ENCODE data around the gene HLF. TPM values are rescaled to one million over a fixed set of nuclear protein-coding genes. Genes with fewer than 3 reads are reported as not detected.

HLF gene
- total RNA-seq, 1 donor from 2014 or later, result 14.7 TPM

DNA sequence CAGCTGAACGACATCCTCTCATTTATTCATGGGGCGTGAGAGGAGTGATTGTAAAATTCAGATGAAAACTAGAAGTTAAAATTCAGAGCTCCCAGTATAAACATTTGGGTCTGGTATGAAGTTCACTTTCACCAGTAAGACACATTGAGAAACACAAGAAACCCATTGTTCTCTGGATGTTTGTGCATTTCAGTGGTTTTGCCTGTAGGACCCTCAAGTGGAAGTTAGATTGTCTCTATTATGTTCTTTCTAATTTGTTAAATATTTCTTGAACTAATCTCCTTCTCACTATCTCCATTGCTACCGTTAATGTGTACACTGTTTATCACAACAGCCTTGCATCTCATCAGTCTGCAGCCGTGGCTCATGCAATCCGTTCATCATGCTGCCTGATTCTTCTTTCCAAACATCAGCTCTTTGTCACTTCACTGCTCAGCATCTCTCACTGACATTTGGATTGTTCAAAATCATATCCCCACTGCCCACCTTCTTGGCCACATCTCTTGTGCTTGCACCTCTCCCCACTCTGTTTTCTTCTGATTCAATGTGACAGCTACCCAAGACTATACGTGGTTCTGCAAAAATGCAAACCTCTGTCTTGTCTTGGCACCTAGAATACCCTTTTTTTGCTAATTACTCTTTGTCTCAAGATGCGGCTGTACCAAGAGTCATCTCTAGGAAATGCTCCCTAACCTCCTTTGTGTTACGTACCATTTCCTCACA lies 49.5 kb downstream of the HLF start:
- no peak for DNase-seq (ENCODE audit: extremely low spot score in 2 of 2)
- Histone ChIP-seq H3K27me3 (no peaks in the 10 kb centered on the region), H3K27ac (no peak overlapping the region), H3K9me3 (no peaks in the 10 kb centered on the region), H3K4me3 (no peak overlapping the region), H3K4me1 (peaks cover 10% of the 10 kb centered on the region), H3K36me3 (peaks cover 0 to 5% of the 10 kb centered on the region in 2 donors)
- no peak for TF ChIP-seq POLR2AphosphoS5 (IDR thresholded peaks at IDR 0.05; ENCODE audit: insufficient read depth in 1 of 2, low read depth in 1 of 2)
- TF ChIP-seq, protein P1, sequence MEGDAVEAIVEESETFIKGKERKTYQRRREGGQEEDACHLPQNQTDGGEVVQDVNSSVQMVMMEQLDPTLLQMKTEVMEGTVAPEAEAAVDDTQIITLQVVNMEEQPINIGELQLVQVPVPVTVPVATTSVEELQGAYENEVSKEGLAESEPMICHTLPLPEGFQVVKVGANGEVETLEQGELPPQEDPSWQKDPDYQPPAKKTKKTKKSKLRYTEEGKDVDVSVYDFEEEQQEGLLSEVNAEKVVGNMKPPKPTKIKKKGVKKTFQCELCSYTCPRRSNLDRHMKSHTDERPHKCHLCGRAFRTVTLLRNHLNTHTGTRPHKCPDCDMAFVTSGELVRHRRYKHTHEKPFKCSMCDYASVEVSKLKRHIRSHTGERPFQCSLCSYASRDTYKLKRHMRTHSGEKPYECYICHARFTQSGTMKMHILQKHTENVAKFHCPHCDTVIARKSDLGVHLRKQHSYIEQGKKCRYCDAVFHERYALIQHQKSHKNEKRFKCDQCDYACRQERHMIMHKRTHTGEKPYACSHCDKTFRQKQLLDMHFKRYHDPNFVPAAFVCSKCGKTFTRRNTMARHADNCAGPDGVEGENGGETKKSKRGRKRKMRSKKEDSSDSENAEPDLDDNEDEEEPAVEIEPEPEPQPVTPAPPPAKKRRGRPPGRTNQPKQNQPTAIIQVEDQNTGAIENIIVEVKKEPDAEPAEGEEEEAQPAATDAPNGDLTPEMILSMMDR (IDR thresholded peaks at IDR 0.05), result no peak
- no peak for TF ChIP-seq POLR2A (IDR thresholded peaks at IDR 0.05)
- intact Hi-C loops (cut with DNase I), result no loop called here

DNA sequence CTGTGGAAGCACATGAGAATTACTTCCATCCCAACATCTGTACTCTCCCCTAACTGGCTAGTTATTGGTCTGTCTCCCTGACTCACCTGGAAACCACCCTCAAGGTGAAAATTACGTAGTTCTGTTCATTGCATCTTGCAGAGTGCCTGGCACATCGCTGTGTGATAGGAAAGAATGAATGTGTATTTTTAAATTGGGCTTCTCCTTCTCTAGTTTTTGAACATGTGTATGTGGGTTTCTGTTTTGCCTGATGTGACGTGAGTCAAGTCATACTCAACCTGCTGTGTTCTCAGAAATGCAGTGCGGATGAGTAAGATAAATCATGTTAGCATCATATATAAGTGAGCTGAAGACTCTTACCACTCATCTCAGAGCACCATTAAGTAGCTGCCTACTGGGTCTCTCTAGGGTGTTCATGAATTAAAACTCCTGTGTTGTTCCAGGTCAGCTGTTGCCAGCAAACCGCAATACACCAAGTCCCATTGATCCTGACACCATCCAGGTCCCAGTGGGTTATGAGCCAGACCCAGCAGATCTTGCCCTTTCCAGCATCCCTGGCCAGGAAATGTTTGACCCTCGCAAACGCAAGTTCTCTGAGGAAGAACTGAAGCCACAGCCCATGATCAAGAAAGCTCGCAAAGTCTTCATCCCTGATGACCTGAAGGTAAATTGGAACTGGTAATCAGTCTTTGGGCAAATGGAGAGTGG lies 50.2 kb downstream of the HLF start:
- H3K36me3 ChIP-seq, result peaks cover 0 to 5% of the 10 kb centered on the region in 2 donors
- H3K27ac ChIP-seq, result no peak overlapping the region
- H3K27me3 ChIP-seq, result no peaks in the 10 kb centered on the region
- no peak for DNase-seq (ENCODE audit: extremely low spot score in 2 of 2)
- H3K4me3 ChIP-seq, result no peak overlapping the region
- intact Hi-C loops (cut with DNase I), result no loop called here
- H3K9me3 ChIP-seq, result no peaks in the 10 kb centered on the region
- TF ChIP-seq, protein P1 (IDR thresholded peaks at IDR 0.05), result no peak
- TF ChIP-seq POLR2AphosphoS5 (IDR thresholded peaks at IDR 0.05; ENCODE audit: insufficient read depth in 1 of 2, low read depth in 1 of 2) (no peak), POLR2A (IDR thresholded peaks at IDR 0.05) (no peak)
- H3K4me1 ChIP-seq, result peaks cover 12% of the 10 kb centered on the region

DNA sequence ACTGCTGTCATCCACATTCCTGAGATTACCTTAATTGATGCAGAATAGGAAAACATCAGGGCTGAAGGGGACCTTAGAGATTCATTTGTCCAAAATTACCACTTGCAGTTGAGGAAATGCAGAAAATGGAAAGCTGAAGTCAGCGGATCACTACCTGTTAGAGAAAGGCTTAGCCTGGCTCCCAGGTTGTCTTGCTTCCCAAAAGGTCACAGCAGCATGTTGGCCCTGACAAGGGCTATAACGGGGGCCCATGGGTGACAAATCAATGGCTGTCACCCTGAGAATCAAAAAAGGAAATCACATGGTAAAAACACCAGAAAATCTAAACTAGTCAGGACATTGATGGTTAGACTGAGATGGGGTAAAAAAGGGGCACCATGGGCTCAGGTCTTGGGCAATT lies 51.7 kb downstream of the HLF start:
- Histone ChIP-seq H3K27ac (no peak overlapping the region), H3K4me1 (peaks cover 16% of the 10 kb centered on the region), H3K36me3 (peaks cover 0 to 5% of the 10 kb centered on the region in 2 donors), H3K4me3 (no peak overlapping the region), H3K27me3 (no peaks in the 10 kb centered on the region), H3K9me3 (no peaks in the 10 kb centered on the region)
- intact Hi-C loops (cut with DNase I), result no loop called here
- no peak for DNase-seq (ENCODE audit: extremely low spot score in 2 of 2)
- TF ChIP-seq, protein P1 (IDR thresholded peaks at IDR 0.05), result no peak
- TF ChIP-seq POLR2AphosphoS5 (IDR thresholded peaks at IDR 0.05; ENCODE audit: insufficient read depth in 1 of 2, low read depth in 1 of 2) (no peak), POLR2A (IDR thresholded peaks at IDR 0.05) (no peak)

DNA sequence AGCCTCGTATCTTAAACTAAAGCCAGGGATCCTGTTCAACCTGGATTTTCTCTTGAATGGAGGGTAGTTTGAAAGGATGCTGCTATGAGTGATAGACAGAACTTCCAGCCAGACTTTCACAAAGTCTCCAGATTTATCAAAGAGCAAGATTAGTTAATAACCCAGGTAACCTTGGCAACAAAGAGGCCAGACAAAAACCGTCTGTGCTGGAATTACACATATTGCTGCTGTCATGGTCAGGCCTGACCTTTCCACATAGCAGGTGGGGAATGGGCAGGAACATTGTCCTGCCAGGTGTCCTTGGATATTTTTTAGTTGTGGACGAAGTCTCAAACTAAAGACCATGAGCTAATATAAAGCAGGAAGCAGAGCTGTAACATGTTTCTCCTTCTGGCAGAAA lies 52.5 kb downstream of the HLF start:
- Histone ChIP-seq H3K9me3 (no peaks in the 10 kb centered on the region), H3K27ac (no peak overlapping the region), H3K4me3 (no peak overlapping the region), H3K36me3 (peaks cover 0 to 5% of the 10 kb centered on the region in 2 donors), H3K4me1 (peaks cover 23% of the 10 kb centered on the region), H3K27me3 (no peaks in the 10 kb centered on the region)
- DNase-seq (ENCODE audit: extremely low spot score in 2 of 2), result no peak
- TF ChIP-seq POLR2AphosphoS5 (IDR thresholded peaks at IDR 0.05; ENCODE audit: insufficient read depth in 1 of 2, low read depth in 1 of 2), result no peak
- TF ChIP-seq POLR2A (IDR thresholded peaks at IDR 0.05), result no peak
- TF ChIP-seq, protein P1 (IDR thresholded peaks at IDR 0.05), result no peak
- intact Hi-C loops (cut with DNase I), result no loop called here

DNA sequence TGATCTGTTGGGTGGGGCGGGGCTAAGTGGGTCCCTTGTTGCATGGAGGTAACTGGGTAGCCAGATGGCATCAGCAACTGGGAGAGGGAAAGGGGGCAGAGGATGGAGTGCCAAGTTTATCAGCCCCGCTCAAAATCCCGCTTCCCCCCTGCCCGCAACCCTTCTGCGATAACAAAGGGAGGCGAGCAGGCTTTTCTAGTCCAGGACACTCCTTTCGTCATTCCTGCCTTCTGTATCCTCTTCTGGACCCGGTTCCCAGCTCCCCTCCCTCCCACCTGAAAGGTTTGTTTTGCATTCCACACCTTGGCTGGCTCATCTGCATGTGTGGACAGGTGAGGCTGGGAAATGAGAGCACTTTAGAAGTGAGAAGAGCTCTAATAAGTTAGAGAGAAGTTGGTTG lies 53.3 kb downstream of the HLF start:
- Histone ChIP-seq H3K9me3 (no peaks in the 10 kb centered on the region), H3K4me1 (peaks cover 26% of the 10 kb centered on the region), H3K27me3 (no peaks in the 10 kb centered on the region), H3K27ac (no peak overlapping the region), H3K36me3 (peaks cover 0 to 5% of the 10 kb centered on the region in 2 donors), H3K4me3 (no peak overlapping the region)
- TF ChIP-seq, protein P1 (IDR thresholded peaks at IDR 0.05), result no peak
- TF ChIP-seq POLR2AphosphoS5 (IDR thresholded peaks at IDR 0.05; ENCODE audit: insufficient read depth in 1 of 2, low read depth in 1 of 2), result no peak
- no peak for TF ChIP-seq POLR2A (IDR thresholded peaks at IDR 0.05)
- intact Hi-C loops (cut with DNase I), result no loop called here
- no peak for DNase-seq (ENCODE audit: extremely low spot score in 2 of 2)

Measured in vagina (tissue), 2 donors.